Stomach (tissue), 9 donors: ENCODE results near the gene KLC3. TPM values are rescaled to one million over a fixed set of nuclear protein-coding genes. Genes with fewer than 3 reads are reported as not detected.

Experiments
- DNase-seq, 2 donors: peaks; one replicate each; pipeline versions ENCODE4 v3.0.0 to v3.0.0-alpha.2; 2013 to 2019
- H3K27ac ChIP-seq, 5 donors: fragments of 200-600 bp in 4 of 5; sonication (generic) in 4 of 5; one replicate each; pipeline ENCODE4 v1.5.1; 2013 to 2019; ENCODE audit warnings: mild to moderate bottlenecking in 1 of 5, moderate library complexity in 1 of 5
- H3K27me3 ChIP-seq, 3 donors: fragments of 200-600 bp; sonication (generic); one replicate each; pipeline ENCODE4 v1.5.1; 2017 to 2019; ENCODE audit warnings: mixed run types in 1 of 3
- H3K36me3 ChIP-seq, 4 donors: fragments of 200-600 bp; sonication (generic); 1 replicate in 3 of 4; 2 replicates in 1 of 4; pipeline ENCODE4 v1.5.1; 2016 to 2019
- H3K4me1 ChIP-seq, 4 donors: fragments of 200-600 bp; sonication (generic); one replicate each; pipeline ENCODE4 v1.5.1; 2016 to 2019
- H3K4me3 ChIP-seq, 4 donors: fragments of 200-600 bp; sonication (generic) in 3 of 4; one replicate each; pipeline ENCODE4 v1.5.1; 2016 to 2019; ENCODE audit warnings: mild to moderate bottlenecking in 1 of 4
- H3K9me3 ChIP-seq, 4 donors: fragments of 200-600 bp; sonication (generic); one replicate each; pipeline ENCODE4 v1.5.1; 2016 to 2019
- CTCF ChIP-seq, 7 experiments: fragments of 450-650 bp in 4 of 7; fragments of 200-600 bp in 3 of 7; sonication (generic) in 3 of 7; IDR thresholded peaks; one replicate each; pipeline ENCODE4 v1.5.1; 2016 to 2019; ENCODE audit warnings: antibody characterized with exemption in 7 of 7, control low read depth in 2 of 7, mild to moderate bottlenecking in 1 of 7
- EP300 ChIP-seq: sonication (generic); formaldehyde crosslinking; IDR thresholded peaks from one replicate; pipeline ENCODE4 v1.6.1; 2017; ENCODE audit warnings: antibody characterized with exemption
- POLR2A ChIP-seq, 4 donors: fragments of 450-650 bp; IDR thresholded peaks; one replicate each; pipeline ENCODE4 v1.6.1; 2016; ENCODE audit warnings: antibody characterized with exemption in 4 of 4, control low read depth in 2 of 4, mild to moderate bottlenecking in 1 of 4, moderate library complexity in 1 of 4
- POLR2AphosphoS5 ChIP-seq, 3 donors: sonication (generic); formaldehyde crosslinking; IDR thresholded peaks; one replicate each; pipeline ENCODE4 v1.6.1; 2016; ENCODE audit warnings: antibody characterized with exemption in 3 of 3
- WGBS, 5 donors: extraction: QIAGEN DNeasy Blood & Tissue Kit in 3 of 5; methylation state at CpG; one replicate each; pipeline versions ENCODE4 v1.1.5 to v1.1.7; 2013 to 2018; 5-methylcytosine and 5-hydroxymethylcytosine counted together
- intact Hi-C: fragments of 100-400 bp; cut with DNase I; formaldehyde crosslinking; loops from one replicate; pipeline ENCODE4 v1.15.1; 2023; ENCODE audit warnings: low total_unique reads
- polyA plus RNA-seq, 3 donors: library from polyadenylated mRNA; stranded (reverse); fragments of 200-250 nt; gene quantifications; one replicate each; pipeline ENCODE4 v1.2.3, GENCODE V29; 2013
- total RNA-seq, 5 donors: library from RNA; depleted of rRNA; stranded (reverse); fragments of >200 nt; gene quantifications; one replicate each; pipeline versions ENCODE4 v1.1.0 to v1.2.3, GENCODE V29; 2014 to 2016
- donor health status: healthy with polysubstance abuse.
- donor health status: Bipolar disorder and iron deficiency.
- donor health status: healthy.

Gene KLC3
- total and polyA plus RNA-seq, 8 donors, result 0.61 to 7.0 (median 0.99) TPM; not detected in 4

GRCh38 chr19:45368127-45368526, 27.6 kb downstream of the KLC3 start:
- no peak for TF ChIP-seq EP300
- TF ChIP-seq POLR2AphosphoS5 (IDR thresholded peaks at IDR 0.05), result no peak
- TF ChIP-seq POLR2A (IDR thresholded peaks at IDR 0.05), result no peak
- TF ChIP-seq CTCF (IDR thresholded peaks at IDR 0.05), result no peak
- Histone ChIP-seq H3K4me3 (no peak overlapping the region), H3K27ac (no peak overlapping the region), H3K9me3 (no peaks in the 10 kb centered on the region), H3K27me3 (no peaks in the 10 kb centered on the region), H3K4me1 (peaks cover 6 to 23% (median 17%) of the 10 kb centered on the region in 4 donors), H3K36me3 (peaks cover 0 to 32% (median 27%) of the 10 kb centered on the region in 4 donors)
- 92 to 96% (median 95%) methylated on average over 4 of the region's 4 CpGs for WGBS, 5 donors
- intact Hi-C loops, result no loop called here
- DNase-seq, result no peak

- H3K27me3 ChIP-seq, result no peaks in the 10 kb centered on the region
- H3K27ac ChIP-seq, result no peak overlapping the region
- peaks cover 0 to 25% (median 20%) of the 10 kb centered on the region in 4 donors for H3K36me3 ChIP-seq
- H3K9me3 ChIP-seq, result no peaks in the 10 kb centered on the region
- H3K4me1 ChIP-seq, result peaks cover 6 to 23% (median 17%) of the 10 kb centered on the region in 4 donors
- no peak overlapping the region for H3K4me3 ChIP-seq
- 89 to 95% (median 93%) methylated on average over 9 to 11 of the region's 11 CpGs for WGBS, 5 donors
- DNase-seq, result no peak
- TF ChIP-seq EP300, result no peak
- TF ChIP-seq POLR2A (IDR thresholded peaks at IDR 0.05), result no peak
- no peak for TF ChIP-seq POLR2AphosphoS5 (IDR thresholded peaks at IDR 0.05)
- TF ChIP-seq CTCF (IDR thresholded peaks at IDR 0.05), result no peak
- intact Hi-C loops, result no loop called here
Observed at GRCh38 chr19:45368737-45369340, 28.3 kb downstream of the KLC3 start.

- H3K36me3 ChIP-seq, result peaks cover 0 to 7% (median 2%) of the 10 kb centered on the region in 4 donors
- no peak for TF ChIP-seq POLR2A (IDR thresholded peaks at IDR 0.05)
- peak in 2 of 3 donors; percentile 83 to 85 for TF ChIP-seq POLR2AphosphoS5 (IDR thresholded peaks at IDR 0.05)
- TF ChIP-seq EP300, result no peak
- TF ChIP-seq CTCF (IDR thresholded peaks at IDR 0.05), result no peak
- H3K27ac ChIP-seq, result peak within 1 kb of the TSS in 4 of 5 donors; percentile 51 to 84 (median 82)
- WGBS, 5 donors, result 3 to 10% (median 4%) methylated on average over 16 to 55 of the region's 55 CpGs
- H3K27me3 ChIP-seq, result no peaks in the 10 kb centered on the region
- peak; percentile 100 for DNase-seq
- intact Hi-C loops, result no loop called here
- H3K9me3 ChIP-seq, result no peaks in the 10 kb centered on the region
- peaks cover 6 to 23% (median 17%) of the 10 kb centered on the region in 4 donors for H3K4me1 ChIP-seq
- H3K4me3 ChIP-seq, result peak within 1 kb of the TSS; percentile 66 to 99 (median 97)
Observed at GRCh38 chr19:45370410-45371204, 30.1 kb downstream of the KLC3 start, which contains the start of gene ERCC2. Gene ERCC2, minus strand, starts transcription at chr19:45370573. Its CDS starts 33 bp downstream, at chr19:45370540.

- no peak overlapping the region for H3K4me3 ChIP-seq
- peaks cover 0 to 2% (median 2%) of the 10 kb centered on the region in 4 donors for H3K4me1 ChIP-seq
- H3K27ac ChIP-seq, result no peak overlapping the region
- intact Hi-C loops, result no loop called here
- H3K36me3 ChIP-seq, result peaks cover 0 to 4% (median 0%) of the 10 kb centered on the region in 4 donors
- DNase-seq, result peak in 1 of 2 donors; percentile 51
- TF ChIP-seq POLR2A (IDR thresholded peaks at IDR 0.05), result no peak
- no peak for TF ChIP-seq CTCF (IDR thresholded peaks at IDR 0.05)
- TF ChIP-seq POLR2AphosphoS5 (IDR thresholded peaks at IDR 0.05), result no peak
- no peak for TF ChIP-seq EP300
- no peaks in the 10 kb centered on the region for H3K27me3 ChIP-seq
- 56 to 68% (median 61%) methylated on average over 13 of the region's 13 CpGs for WGBS, 5 donors
- no peaks in the 10 kb centered on the region for H3K9me3 ChIP-seq
Observed at GRCh38 chr19:45376045-45376724, 35.6 kb downstream of the KLC3 start.
